Measurements from ENCODE around the gene ZNF467.

- no peak for TF ChIP-seq POLR2A (IDR thresholded peaks at IDR 0.05)
- TF ChIP-seq, protein P1, sequence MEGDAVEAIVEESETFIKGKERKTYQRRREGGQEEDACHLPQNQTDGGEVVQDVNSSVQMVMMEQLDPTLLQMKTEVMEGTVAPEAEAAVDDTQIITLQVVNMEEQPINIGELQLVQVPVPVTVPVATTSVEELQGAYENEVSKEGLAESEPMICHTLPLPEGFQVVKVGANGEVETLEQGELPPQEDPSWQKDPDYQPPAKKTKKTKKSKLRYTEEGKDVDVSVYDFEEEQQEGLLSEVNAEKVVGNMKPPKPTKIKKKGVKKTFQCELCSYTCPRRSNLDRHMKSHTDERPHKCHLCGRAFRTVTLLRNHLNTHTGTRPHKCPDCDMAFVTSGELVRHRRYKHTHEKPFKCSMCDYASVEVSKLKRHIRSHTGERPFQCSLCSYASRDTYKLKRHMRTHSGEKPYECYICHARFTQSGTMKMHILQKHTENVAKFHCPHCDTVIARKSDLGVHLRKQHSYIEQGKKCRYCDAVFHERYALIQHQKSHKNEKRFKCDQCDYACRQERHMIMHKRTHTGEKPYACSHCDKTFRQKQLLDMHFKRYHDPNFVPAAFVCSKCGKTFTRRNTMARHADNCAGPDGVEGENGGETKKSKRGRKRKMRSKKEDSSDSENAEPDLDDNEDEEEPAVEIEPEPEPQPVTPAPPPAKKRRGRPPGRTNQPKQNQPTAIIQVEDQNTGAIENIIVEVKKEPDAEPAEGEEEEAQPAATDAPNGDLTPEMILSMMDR (IDR thresholded peaks at IDR 0.05): no peak
- TF ChIP-seq EP300 (IDR thresholded peaks at IDR 0.05): no peak
Observed at GRCh38 chr7:149752646-149753045, 20.7 kb downstream of the ZNF467 start.

Measured in ovary (tissue), 3 donors.